ENCODE data around the gene SLC51A. TPM values are rescaled to one million over a fixed set of nuclear protein-coding genes. Genes with fewer than 3 reads are reported as not detected.

SLC51A gene
- total RNA-seq, 1 experiment from 2014 or later: 6.9 TPM

DNA sequence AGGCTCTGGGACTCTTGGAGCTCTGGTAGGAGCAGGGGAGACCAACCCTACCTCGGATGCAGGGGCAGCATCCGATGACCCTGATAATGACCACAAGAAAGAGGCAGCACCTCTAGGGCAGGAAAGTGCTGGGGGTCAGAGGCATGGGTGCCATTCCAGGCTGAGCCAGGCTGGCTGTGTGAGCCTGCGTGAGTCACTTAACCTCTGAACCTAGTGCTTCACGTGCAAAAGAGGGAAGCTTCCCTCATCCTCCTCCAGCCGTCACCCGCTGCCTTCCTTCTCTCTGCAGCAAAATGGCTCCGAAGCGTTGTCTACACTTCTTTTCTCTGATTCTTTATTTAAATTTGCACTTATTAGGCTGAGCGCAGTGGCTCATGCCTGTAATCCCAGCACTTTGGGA lies 40.6 kb upstream of the SLC51A start:
- no peak overlapping the region for H3K27ac Mint-ChIP-seq
- H3K9me3 Mint-ChIP-seq: no peaks in the 10 kb centered on the region; the same call in 1 of the 2 replicates
- ChIA-PET POLR2A (no interaction called here), CTCF (interaction anchor here (1.6 kb wide), 1 partner anchor 103 kb away, joined by 4 read pairs; no protein-coding TSS in a partner anchor)
- no peak for DNase-seq (ENCODE audit: low spot score)
- H3K4me3 Mint-ChIP-seq: no peak overlapping the region
- no peak for ATAC-seq
- no peaks in the 10 kb centered on the region for H3K27me3 Mint-ChIP-seq (ENCODE audit: low read depth)
- peaks cover 25% of the 10 kb centered on the region for H3K4me1 Mint-ChIP-seq
- TF ChIP-seq HMGA2 (CRISPR knock-in tag; IDR thresholded peaks at IDR 0.05): no peak
- H3K36me3 Mint-ChIP-seq: no peaks in the 10 kb centered on the region

DNA sequence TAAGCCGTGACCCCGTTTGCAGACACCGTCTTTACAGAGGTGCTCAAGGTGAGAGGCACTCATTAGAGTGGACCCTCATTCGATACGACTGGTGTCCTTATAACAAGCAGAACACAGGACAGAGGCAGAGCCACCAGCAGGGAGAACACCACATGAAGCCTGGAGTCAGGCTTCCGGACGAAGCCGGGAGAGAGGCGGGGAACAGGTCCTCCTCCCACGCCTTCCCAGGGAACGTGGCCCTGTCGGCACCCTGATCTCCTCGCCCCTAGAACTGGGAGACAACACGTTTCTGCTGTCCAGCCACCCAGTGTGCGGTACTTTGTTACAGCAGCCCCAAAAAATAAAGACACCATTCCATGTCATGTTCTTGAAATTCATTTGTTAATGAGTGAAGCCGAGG lies 38.8 kb upstream of the SLC51A start:
- DNase-seq (ENCODE audit: low spot score) (no peak), ATAC-seq (no peak)
- TF ChIP-seq NFATC4 (CRISPR knock-in tag; IDR thresholded peaks at IDR 0.05) (no peak), ATF1 (CRISPR knock-in tag; IDR thresholded peaks at IDR 0.05) (no peak), RORB (CRISPR knock-in tag; IDR thresholded peaks at IDR 0.05) (no peak), ZNF423 (CRISPR knock-in tag; IDR thresholded peaks at IDR 0.05) (no peak), ZNF121 (CRISPR knock-in tag; IDR thresholded peaks at IDR 0.05) (no peak), ZNF317 (CRISPR knock-in tag; IDR thresholded peaks at IDR 0.05; ENCODE audit: borderline replicate concordance, low read depth) (no peak), FOXK1 (CRISPR knock-in tag; IDR thresholded peaks at IDR 0.05) (no peak), FOXP1 (CRISPR knock-in tag; IDR thresholded peaks at IDR 0.05; ENCODE audit: borderline replicate concordance) (no peak), ETV6 (CRISPR knock-in tag; IDR thresholded peaks at IDR 0.05) (no peak)
- TF ChIP-seq, protein P1, sequence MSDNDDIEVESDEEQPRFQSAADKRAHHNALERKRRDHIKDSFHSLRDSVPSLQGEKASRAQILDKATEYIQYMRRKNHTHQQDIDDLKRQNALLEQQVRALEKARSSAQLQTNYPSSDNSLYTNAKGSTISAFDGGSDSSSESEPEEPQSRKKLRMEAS (CRISPR knock-in tag; IDR thresholded peaks at IDR 0.05): no peak
- TF ChIP-seq, protein P2, sequence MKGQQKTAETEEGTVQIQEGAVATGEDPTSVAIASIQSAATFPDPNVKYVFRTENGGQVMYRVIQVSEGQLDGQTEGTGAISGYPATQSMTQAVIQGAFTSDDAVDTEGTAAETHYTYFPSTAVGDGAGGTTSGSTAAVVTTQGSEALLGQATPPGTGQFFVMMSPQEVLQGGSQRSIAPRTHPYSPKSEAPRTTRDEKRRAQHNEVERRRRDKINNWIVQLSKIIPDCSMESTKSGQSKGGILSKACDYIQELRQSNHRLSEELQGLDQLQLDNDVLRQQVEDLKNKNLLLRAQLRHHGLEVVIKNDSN (CRISPR knock-in tag; IDR thresholded peaks at IDR 0.05): no peak
- TF ChIP-seq, protein P3, sequence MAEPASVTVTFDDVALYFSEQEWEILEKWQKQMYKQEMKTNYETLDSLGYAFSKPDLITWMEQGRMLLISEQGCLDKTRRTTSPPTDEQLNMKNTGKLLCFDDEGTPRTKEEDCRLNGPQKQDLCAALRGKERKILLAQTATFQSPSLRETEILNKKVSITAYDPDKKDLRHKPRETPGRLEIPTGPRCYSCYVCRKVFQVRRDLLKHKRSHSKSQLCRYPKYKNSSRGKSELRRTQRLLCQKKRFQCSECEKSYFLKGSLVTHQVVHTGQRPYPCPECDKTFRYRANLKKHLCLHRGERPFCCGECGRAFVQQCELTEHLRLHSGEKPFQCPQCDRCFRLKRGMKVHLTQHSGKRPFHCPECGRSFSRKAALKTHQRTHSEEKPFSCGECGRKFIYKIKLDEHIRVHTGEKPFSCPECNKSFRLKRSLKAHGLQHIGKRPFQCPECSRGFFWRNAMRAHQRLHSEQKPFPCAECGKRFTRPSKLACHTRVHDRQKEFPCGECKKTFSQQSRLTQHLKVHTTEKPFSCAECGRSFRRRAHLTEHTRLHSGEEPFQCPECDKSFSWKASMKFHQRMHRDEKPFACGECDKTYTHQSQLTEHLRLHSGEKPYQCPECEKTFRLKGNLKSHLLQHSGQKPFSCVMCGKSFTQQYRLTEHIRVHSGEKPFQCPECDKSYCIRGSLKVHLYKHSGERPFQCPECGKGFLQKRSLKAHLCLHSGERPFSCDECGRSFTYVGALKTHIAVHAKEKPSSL (CRISPR knock-in tag; conservative IDR thresholded peaks at IDR 0.05): no peak
- TF ChIP-seq, protein P4, sequence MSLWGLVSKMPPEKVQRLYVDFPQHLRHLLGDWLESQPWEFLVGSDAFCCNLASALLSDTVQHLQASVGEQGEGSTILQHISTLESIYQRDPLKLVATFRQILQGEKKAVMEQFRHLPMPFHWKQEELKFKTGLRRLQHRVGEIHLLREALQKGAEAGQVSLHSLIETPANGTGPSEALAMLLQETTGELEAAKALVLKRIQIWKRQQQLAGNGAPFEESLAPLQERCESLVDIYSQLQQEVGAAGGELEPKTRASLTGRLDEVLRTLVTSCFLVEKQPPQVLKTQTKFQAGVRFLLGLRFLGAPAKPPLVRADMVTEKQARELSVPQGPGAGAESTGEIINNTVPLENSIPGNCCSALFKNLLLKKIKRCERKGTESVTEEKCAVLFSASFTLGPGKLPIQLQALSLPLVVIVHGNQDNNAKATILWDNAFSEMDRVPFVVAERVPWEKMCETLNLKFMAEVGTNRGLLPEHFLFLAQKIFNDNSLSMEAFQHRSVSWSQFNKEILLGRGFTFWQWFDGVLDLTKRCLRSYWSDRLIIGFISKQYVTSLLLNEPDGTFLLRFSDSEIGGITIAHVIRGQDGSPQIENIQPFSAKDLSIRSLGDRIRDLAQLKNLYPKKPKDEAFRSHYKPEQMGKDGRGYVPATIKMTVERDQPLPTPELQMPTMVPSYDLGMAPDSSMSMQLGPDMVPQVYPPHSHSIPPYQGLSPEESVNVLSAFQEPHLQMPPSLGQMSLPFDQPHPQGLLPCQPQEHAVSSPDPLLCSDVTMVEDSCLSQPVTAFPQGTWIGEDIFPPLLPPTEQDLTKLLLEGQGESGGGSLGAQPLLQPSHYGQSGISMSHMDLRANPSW (CRISPR knock-in tag; conservative IDR thresholded peaks at IDR 0.05; ENCODE audit: low read depth): no peak
- TF ChIP-seq, protein P5, sequence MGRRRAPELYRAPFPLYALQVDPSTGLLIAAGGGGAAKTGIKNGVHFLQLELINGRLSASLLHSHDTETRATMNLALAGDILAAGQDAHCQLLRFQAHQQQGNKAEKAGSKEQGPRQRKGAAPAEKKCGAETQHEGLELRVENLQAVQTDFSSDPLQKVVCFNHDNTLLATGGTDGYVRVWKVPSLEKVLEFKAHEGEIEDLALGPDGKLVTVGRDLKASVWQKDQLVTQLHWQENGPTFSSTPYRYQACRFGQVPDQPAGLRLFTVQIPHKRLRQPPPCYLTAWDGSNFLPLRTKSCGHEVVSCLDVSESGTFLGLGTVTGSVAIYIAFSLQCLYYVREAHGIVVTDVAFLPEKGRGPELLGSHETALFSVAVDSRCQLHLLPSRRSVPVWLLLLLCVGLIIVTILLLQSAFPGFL (CRISPR knock-in tag; IDR thresholded peaks at IDR 0.05; ENCODE audit: borderline replicate concordance): no peak
- TF ChIP-seq, protein P6, sequence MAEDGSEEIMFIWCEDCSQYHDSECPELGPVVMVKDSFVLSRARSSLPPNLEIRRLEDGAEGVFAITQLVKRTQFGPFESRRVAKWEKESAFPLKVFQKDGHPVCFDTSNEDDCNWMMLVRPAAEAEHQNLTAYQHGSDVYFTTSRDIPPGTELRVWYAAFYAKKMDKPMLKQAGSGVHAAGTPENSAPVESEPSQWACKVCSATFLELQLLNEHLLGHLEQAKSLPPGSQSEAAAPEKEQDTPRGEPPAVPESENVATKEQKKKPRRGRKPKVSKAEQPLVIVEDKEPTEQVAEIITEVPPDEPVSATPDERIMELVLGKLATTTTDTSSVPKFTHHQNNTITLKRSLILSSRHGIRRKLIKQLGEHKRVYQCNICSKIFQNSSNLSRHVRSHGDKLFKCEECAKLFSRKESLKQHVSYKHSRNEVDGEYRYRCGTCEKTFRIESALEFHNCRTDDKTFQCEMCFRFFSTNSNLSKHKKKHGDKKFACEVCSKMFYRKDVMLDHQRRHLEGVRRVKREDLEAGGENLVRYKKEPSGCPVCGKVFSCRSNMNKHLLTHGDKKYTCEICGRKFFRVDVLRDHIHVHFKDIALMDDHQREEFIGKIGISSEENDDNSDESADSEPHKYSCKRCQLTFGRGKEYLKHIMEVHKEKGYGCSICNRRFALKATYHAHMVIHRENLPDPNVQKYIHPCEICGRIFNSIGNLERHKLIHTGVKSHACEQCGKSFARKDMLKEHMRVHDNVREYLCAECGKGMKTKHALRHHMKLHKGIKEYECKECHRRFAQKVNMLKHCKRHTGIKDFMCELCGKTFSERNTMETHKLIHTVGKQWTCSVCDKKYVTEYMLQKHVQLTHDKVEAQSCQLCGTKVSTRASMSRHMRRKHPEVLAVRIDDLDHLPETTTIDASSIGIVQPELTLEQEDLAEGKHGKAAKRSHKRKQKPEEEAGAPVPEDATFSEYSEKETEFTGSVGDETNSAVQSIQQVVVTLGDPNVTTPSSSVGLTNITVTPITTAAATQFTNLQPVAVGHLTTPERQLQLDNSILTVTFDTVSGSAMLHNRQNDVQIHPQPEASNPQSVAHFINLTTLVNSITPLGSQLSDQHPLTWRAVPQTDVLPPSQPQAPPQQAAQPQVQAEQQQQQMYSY (CRISPR knock-in tag; IDR thresholded peaks at IDR 0.05): no peak
- TF ChIP-seq, protein P7, sequence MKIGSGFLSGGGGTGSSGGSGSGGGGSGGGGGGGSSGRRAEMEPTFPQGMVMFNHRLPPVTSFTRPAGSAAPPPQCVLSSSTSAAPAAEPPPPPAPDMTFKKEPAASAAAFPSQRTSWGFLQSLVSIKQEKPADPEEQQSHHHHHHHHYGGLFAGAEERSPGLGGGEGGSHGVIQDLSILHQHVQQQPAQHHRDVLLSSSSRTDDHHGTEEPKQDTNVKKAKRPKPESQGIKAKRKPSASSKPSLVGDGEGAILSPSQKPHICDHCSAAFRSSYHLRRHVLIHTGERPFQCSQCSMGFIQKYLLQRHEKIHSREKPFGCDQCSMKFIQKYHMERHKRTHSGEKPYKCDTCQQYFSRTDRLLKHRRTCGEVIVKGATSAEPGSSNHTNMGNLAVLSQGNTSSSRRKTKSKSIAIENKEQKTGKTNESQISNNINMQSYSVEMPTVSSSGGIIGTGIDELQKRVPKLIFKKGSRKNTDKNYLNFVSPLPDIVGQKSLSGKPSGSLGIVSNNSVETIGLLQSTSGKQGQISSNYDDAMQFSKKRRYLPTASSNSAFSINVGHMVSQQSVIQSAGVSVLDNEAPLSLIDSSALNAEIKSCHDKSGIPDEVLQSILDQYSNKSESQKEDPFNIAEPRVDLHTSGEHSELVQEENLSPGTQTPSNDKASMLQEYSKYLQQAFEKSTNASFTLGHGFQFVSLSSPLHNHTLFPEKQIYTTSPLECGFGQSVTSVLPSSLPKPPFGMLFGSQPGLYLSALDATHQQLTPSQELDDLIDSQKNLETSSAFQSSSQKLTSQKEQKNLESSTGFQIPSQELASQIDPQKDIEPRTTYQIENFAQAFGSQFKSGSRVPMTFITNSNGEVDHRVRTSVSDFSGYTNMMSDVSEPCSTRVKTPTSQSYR (CRISPR knock-in tag; IDR thresholded peaks at IDR 0.05): no peak
- H3K4me3 Mint-ChIP-seq: no peak overlapping the region
- peaks cover 25% of the 10 kb centered on the region for H3K4me1 Mint-ChIP-seq
- POLR2A ChIA-PET: no interaction called here
- H3K9me3 Mint-ChIP-seq: no peaks in the 10 kb centered on the region
- no peaks in the 10 kb centered on the region for H3K27me3 Mint-ChIP-seq (ENCODE audit: low read depth)
- H3K27ac Mint-ChIP-seq: no peak overlapping the region
- H3K36me3 Mint-ChIP-seq: no peaks in the 10 kb centered on the region
- CTCF ChIA-PET: no interaction called here
